ENCODE results near the gene POLR1E. TPM values are rescaled to one million over a fixed set of nuclear protein-coding genes. Genes with fewer than 3 reads are reported as not detected.
A peak's percentile ranks its signal among the peaks of the same experiment; 100 is the strongest.

The POLR1E gene
- total RNA-seq, 1 donor from 2014 or later = 38.7 TPM

- FAIRE-seq (no peak), DNase-seq (ENCODE audit: low read depth) (no peak)
- Histone ChIP-seq H3K4me3 (ENCODE audit: low read depth, low read length) (no peak overlapping the region), H3K36me3 (ENCODE audit: control insufficient read depth, insufficient read depth, low read length) (peaks cover 4% of the 10 kb centered on the region), H3K27me3 (ENCODE audit: control insufficient read depth, insufficient read depth, low read length) (no peaks in the 10 kb centered on the region)
- TF ChIP-seq CTCF (IDR thresholded peaks at IDR 0.05; ENCODE audit: insufficient read depth, low read length, severe bottlenecking) = no peak
Observed at GRCh38 chr9:37447111-37447510, 38.6 kb upstream of the POLR1E start.

- Histone ChIP-seq H3K36me3 (ENCODE audit: control insufficient read depth, insufficient read depth, low read length) (peaks cover 4% of the 10 kb centered on the region), H3K4me3 (ENCODE audit: low read depth, low read length) (no peak overlapping the region), H3K27me3 (ENCODE audit: control insufficient read depth, insufficient read depth, low read length) (no peaks in the 10 kb centered on the region)
- FAIRE-seq (no peak), DNase-seq (ENCODE audit: low read depth) (no peak)
- TF ChIP-seq CTCF (IDR thresholded peaks at IDR 0.05; ENCODE audit: insufficient read depth, low read length, severe bottlenecking) = no peak
Observed at GRCh38 chr9:37449862-37450632, 35.7 kb upstream of the POLR1E start.

GRCh38 chr9:37451628-37452027 lies 34.1 kb upstream of the POLR1E start:
- H3K36me3 ChIP-seq (ENCODE audit: control insufficient read depth, insufficient read depth, low read length) = peaks cover 4% of the 10 kb centered on the region
- H3K27me3 ChIP-seq (ENCODE audit: control insufficient read depth, insufficient read depth, low read length) = no peaks in the 10 kb centered on the region
- no peak for FAIRE-seq
- TF ChIP-seq CTCF (IDR thresholded peaks at IDR 0.05; ENCODE audit: insufficient read depth, low read length, severe bottlenecking) = no peak
- H3K4me3 ChIP-seq (ENCODE audit: low read depth, low read length) = no peak overlapping the region
- no peak for DNase-seq (ENCODE audit: low read depth)

GRCh38 chr9:37452611-37453010 lies 33.1 kb upstream of the POLR1E start:
- H3K27me3 ChIP-seq (ENCODE audit: control insufficient read depth, insufficient read depth, low read length) = no peaks in the 10 kb centered on the region
- no peak overlapping the region for H3K4me3 ChIP-seq (ENCODE audit: low read depth, low read length)
- DNase-seq (ENCODE audit: low read depth) (no peak), FAIRE-seq (no peak)
- H3K36me3 ChIP-seq (ENCODE audit: control insufficient read depth, insufficient read depth, low read length) = peaks cover 4% of the 10 kb centered on the region
- no peak for TF ChIP-seq CTCF (IDR thresholded peaks at IDR 0.05; ENCODE audit: insufficient read depth, low read length, severe bottlenecking)

GRCh38 chr9:37453827-37454226 lies 31.9 kb upstream of the POLR1E start:
- Histone ChIP-seq H3K36me3 (ENCODE audit: control insufficient read depth, insufficient read depth, low read length) (peaks cover 4% of the 10 kb centered on the region), H3K27me3 (ENCODE audit: control insufficient read depth, insufficient read depth, low read length) (no peaks in the 10 kb centered on the region), H3K4me3 (ENCODE audit: low read depth, low read length) (no peak overlapping the region)
- FAIRE-seq (no peak), DNase-seq (ENCODE audit: low read depth) (peak; percentile 70)
- TF ChIP-seq CTCF (IDR thresholded peaks at IDR 0.05; ENCODE audit: insufficient read depth, low read length, severe bottlenecking) = no peak

GRCh38 chr9:37454238-37454637 lies 31.5 kb upstream of the POLR1E start:
- FAIRE-seq = no peak
- no peak for TF ChIP-seq CTCF (IDR thresholded peaks at IDR 0.05; ENCODE audit: insufficient read depth, low read length, severe bottlenecking)

More at GRCh38 chr9:37454238-37454637, 31.5 kb upstream of the POLR1E start:
- Histone ChIP-seq H3K27me3 (ENCODE audit: control insufficient read depth, insufficient read depth, low read length) (no peaks in the 10 kb centered on the region), H3K36me3 (ENCODE audit: control insufficient read depth, insufficient read depth, low read length) (peaks cover 4% of the 10 kb centered on the region), H3K4me3 (ENCODE audit: low read depth, low read length) (no peak overlapping the region)
- DNase-seq (ENCODE audit: low read depth) = peak; percentile 38

Measured in bronchial epithelial cell (primary cell).